ENCODE results near the gene IYD. TPM values are rescaled to one million over a fixed set of nuclear protein-coding genes. Genes with fewer than 3 reads are reported as not detected.

Gene IYD, protein sequence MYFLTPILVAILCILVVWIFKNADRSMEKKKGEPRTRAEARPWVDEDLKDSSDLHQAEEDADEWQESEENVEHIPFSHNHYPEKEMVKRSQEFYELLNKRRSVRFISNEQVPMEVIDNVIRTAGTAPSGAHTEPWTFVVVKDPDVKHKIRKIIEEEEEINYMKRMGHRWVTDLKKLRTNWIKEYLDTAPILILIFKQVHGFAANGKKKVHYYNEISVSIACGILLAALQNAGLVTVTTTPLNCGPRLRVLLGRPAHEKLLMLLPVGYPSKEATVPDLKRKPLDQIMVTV
- under 0.01 TPM in 1 of 2 replicates, not detected in the other for total RNA-seq

DNA sequence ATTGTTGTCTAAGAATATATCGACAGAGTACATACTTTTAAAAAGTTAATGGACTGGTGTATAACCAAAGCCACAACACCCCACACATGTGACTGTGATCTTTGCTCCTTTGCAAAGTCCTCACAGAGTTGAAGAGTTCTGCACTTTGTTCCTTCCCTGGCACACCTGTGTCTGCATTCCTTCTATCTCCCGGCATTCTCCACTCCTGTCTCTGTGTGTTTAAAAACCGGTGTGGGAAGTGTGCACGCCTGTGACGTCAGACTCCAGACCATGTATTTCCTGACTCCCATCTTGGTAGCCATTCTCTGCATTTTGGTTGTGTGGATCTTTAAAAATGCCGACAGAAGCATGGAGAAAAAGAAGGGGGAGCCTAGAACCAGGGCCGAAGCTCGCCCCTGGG lies at the start of gene IYD:
Gene IYD, plus strand, starts transcription at position 251 of the 400 bp plus-strand sequence. Its CDS starts 20 bp downstream, at position 271.

Other genes starting within 250 kb of the IYD start
- gene PPP1R14C, start 226.0 kb upstream of the IYD start, total RNA-seq = 2.1 and 7.4 TPM in 2 replicates
- 0.59 and 2.4 TPM in 2 replicates for gene PLEKHG1, start 230.9 kb downstream of the IYD start, total RNA-seq

Measured in smooth muscle cell of the pulmonary artery (primary cell).